MCF 10A (cell line): ENCODE results near the gene RIPOR3. TPM values are rescaled to one million over a fixed set of nuclear protein-coding genes. Genes with fewer than 3 reads are reported as not detected.
"Not testable (repeated sequence)": the region's sequence is repeated elsewhere in the genome, so short reads cannot be mapped to it uniquely, and the experiment has no call there.

Source experiments
- BruUV-seq: library from RNA; stranded (reverse); fragments of 400-500 nt; replicated peaks from 2 replicates; lab custom pipeline; 2021; lab: Mats Ljungman, UMichigan
- CTCF ChIA-PET: fragments of 300-600 bp; sonication (Branson Sonifier 250); formaldehyde crosslinking; extraction: SDS; loops from one replicate; lab custom pipeline; 2021; ENCODE audit warnings: antibody characterized with exemption, inconsistent platforms; lab: Yijun Ruan, JAX
- POLR2A ChIA-PET: fragments of 300-600, 350-650 bp; sonication (Branson Sonifier 250); formaldehyde crosslinking; extraction: SDS; loops from one replicate; lab custom pipeline; 2020; ENCODE audit warnings: antibody characterized with exemption, inconsistent platforms; lab: Yijun Ruan, JAX
- DNase-seq: peaks from one replicate; pipeline ENCODE4 v3.0.0-alpha.2; 2018; ENCODE audit not compliant: unreplicated experiment
- H3K27ac Mint-ChIP-seq: one replicate; pipeline ENCODE4 v1.8.0; 2022; ENCODE audit warnings: mild to moderate bottlenecking, low read depth, mixed read lengths; ENCODE audit not compliant: unreplicated experiment
- H3K27me3 Mint-ChIP-seq: one replicate; pipeline ENCODE4 v1.8.0; 2022; ENCODE audit warnings: mixed read lengths; ENCODE audit not compliant: insufficient read depth, unreplicated experiment
- H3K36me3 Mint-ChIP-seq: one replicate; pipeline ENCODE4 v1.8.0; 2022; ENCODE audit warnings: mild to moderate bottlenecking, moderate library complexity, mixed read lengths; ENCODE audit not compliant: insufficient read depth, unreplicated experiment
- H3K4me1 Mint-ChIP-seq: one replicate; pipeline ENCODE4 v1.8.0; 2022; ENCODE audit warnings: mixed read lengths; ENCODE audit not compliant: insufficient read depth, unreplicated experiment
- H3K4me3 Mint-ChIP-seq: one replicate; pipeline ENCODE4 v1.8.0; 2022; ENCODE audit warnings: mild to moderate bottlenecking, moderate library complexity, mixed read lengths; ENCODE audit not compliant: unreplicated experiment
- H3K9me3 Mint-ChIP-seq: one replicate; pipeline ENCODE4 v1.8.0; 2022; ENCODE audit warnings: mixed read lengths; ENCODE audit not compliant: unreplicated experiment
- intact Hi-C: fragments of 100-400 bp; cut with micrococcal nuclease; formaldehyde crosslinking; loops from 2 replicates; pipeline ENCODE4 v1.14.1; 2022
- total RNA-seq: library from RNA; stranded (reverse); gene quantifications from 2 replicates; pipeline ENCODE4 v1.2.3, GENCODE V29; 2022
- TF ChIP-seq, protein P1 (sequence below): fragments of 200-600 bp; IDR thresholded peaks from one replicate; pipeline ENCODE4 v1.8.0; 2022; ENCODE audit warnings: antibody characterized with exemption, mild to moderate bottlenecking; ENCODE audit not compliant: unreplicated experiment

RIPOR3 gene
- total RNA-seq, 1 experiment from 2014 or later, result not detected

DNA sequence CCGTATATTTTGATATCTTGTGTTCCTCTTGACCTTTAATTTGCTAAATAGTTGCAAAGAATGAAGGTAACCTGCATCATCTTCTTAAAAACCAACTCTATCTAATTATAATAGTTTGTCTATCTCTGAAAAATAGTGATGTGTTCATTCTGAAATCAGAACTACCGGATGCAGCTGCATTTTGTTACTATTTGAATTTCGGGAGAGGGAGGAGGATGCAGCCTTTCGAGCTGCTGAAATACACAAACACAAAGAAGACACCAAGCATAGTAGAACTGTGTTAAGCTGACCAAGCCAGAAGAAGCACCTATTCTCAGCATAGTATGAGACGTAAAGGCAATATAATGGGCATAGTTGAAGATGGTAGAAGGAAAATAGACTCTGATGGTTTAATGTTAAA lies 148.0 kb downstream of the RIPOR3 start:
- Mint-ChIP-seq H3K4me3 (no peak overlapping the region), H3K36me3 (peaks cover 16% of the 10 kb centered on the region), H3K4me1 (peaks cover 40% of the 10 kb centered on the region), H3K27me3 (no peaks in the 10 kb centered on the region), H3K9me3 (no peaks in the 10 kb centered on the region), H3K27ac (no peak overlapping the region)
- DNase-seq, result no peak
- ChIA-PET POLR2A (interaction anchor here (0.6 to 13.2 kb wide), 8 partner anchors 9 to 349 kb away, joined by 3 to 109 read pairs (median 3); partner anchors contain the start of gene PTPN1), CTCF (interaction anchor here (1.6 kb wide), 1 partner anchor 15 kb away, joined by 4 read pairs; no protein-coding TSS in a partner anchor)
- BruUV-seq, result no TSS peak
- intact Hi-C loops, result no loop called here
- TF ChIP-seq, protein P1, sequence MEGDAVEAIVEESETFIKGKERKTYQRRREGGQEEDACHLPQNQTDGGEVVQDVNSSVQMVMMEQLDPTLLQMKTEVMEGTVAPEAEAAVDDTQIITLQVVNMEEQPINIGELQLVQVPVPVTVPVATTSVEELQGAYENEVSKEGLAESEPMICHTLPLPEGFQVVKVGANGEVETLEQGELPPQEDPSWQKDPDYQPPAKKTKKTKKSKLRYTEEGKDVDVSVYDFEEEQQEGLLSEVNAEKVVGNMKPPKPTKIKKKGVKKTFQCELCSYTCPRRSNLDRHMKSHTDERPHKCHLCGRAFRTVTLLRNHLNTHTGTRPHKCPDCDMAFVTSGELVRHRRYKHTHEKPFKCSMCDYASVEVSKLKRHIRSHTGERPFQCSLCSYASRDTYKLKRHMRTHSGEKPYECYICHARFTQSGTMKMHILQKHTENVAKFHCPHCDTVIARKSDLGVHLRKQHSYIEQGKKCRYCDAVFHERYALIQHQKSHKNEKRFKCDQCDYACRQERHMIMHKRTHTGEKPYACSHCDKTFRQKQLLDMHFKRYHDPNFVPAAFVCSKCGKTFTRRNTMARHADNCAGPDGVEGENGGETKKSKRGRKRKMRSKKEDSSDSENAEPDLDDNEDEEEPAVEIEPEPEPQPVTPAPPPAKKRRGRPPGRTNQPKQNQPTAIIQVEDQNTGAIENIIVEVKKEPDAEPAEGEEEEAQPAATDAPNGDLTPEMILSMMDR, result no peak

- Mint-ChIP-seq H3K4me1 (peaks cover 45% of the 10 kb centered on the region), H3K27me3 (no peaks in the 10 kb centered on the region), H3K36me3 (peaks cover 13% of the 10 kb centered on the region), H3K9me3 (no peaks in the 10 kb centered on the region), H3K4me3 (no peak overlapping the region), H3K27ac (peak overlapping the region; percentile 50)
- intact Hi-C loops, result no loop called here
- POLR2A ChIA-PET, result interaction anchor here (1.1 to 13.2 kb wide), 6 partner anchors 9 to 46 kb away, joined by 3 to 109 read pairs (median 18); partner anchors contain the start of gene PTPN1
- no TSS peak for BruUV-seq
- CTCF ChIA-PET, result interaction anchor here (0.7 to 2.0 kb wide), 5 partner anchors 16 to 35 kb away, joined by 3 to 9 read pairs (median 4); no protein-coding TSS in a partner anchor
- DNase-seq, result no peak
- TF ChIP-seq, protein P1, result no peak
Measured at GRCh38 chr20:50541606-50542041, 149.7 kb downstream of the RIPOR3 start.

GRCh38 chr20:50540620-50541605 lies 150.4 kb downstream of the RIPOR3 start:
- BruUV-seq, result no TSS peak

GRCh38 chr20:50539798-50540197 lies 151.5 kb downstream of the RIPOR3 start:
- H3K27ac Mint-ChIP-seq, result peak overlapping the region; percentile 50
- BruUV-seq, H3K4me3 Mint-ChIP-seq, H3K9me3 Mint-ChIP-seq, intact Hi-C loops, DNase-seq, H3K27me3 Mint-ChIP-seq: not testable (repeated sequence)
- peaks cover 56% of the 10 kb centered on the region for H3K4me1 Mint-ChIP-seq
- POLR2A ChIA-PET, result interaction anchor here (0.7 to 13.2 kb wide), 6 partner anchors 13 to 35 kb away, joined by 3 to 109 read pairs (median 6); partner anchors contain the start of gene PTPN1
- CTCF ChIA-PET, result interaction anchor here (0.6 to 0.9 kb wide), 3 partner anchors 40 to 398 kb away, joined by 3 to 4 read pairs (median 3); no protein-coding TSS in a partner anchor
- H3K36me3 Mint-ChIP-seq, result peaks cover 13% of the 10 kb centered on the region

More at GRCh38 chr20:50540620-50541605, 150.4 kb downstream of the RIPOR3 start:
- POLR2A ChIA-PET, result interaction anchor here (0.9 to 13.2 kb wide), 8 partner anchors 10 to 421 kb away, joined by 3 to 109 read pairs (median 7); partner anchors contain the start of gene PTPN1
- no peaks in the 10 kb centered on the region for H3K9me3 Mint-ChIP-seq
- intact Hi-C loops, result no loop called here
- peak overlapping the region; percentile 51 for H3K4me3 Mint-ChIP-seq
- H3K36me3 Mint-ChIP-seq, result peaks cover 13% of the 10 kb centered on the region
- peak; percentile 74 for DNase-seq
- CTCF ChIA-PET, result interaction anchor here (0.7 to 2.0 kb wide), 8 partner anchors 10 to 39 kb away, joined by 3 to 9 read pairs (median 4); no protein-coding TSS in a partner anchor
- peak overlapping the region; percentile 50 for H3K27ac Mint-ChIP-seq
- H3K4me1 Mint-ChIP-seq, result peaks cover 45% of the 10 kb centered on the region
- TF ChIP-seq, protein P1, result no peak
- no peaks in the 10 kb centered on the region for H3K27me3 Mint-ChIP-seq
